ENCODE measurements around the gene MERTK.

DNA sequence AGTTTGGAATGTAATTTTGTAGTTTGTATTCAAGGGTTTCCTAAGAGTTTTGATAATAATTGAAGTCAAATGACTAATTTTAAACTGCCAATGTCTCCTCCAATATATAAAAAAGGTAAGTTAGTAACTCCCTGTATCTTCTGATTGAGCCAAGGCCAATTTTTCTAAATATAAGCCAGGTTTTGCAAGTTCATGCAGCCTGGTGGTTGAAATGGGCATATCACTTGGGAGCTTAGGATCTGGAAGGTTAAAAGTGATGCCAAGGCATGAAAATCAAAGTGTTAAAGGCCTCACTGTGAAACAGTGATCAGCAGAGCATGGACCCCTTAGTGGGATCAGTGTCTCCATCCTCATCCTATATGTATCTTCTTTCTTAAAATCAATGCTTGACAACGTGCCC is 60.5 kb downstream of the MERTK start:
- TF ChIP-seq GATA3 (IDR thresholded peaks at IDR 0.05; ENCODE audit: low read depth, low read length) = no peak
- no peak for TF ChIP-seq GATA2 (IDR thresholded peaks at IDR 0.05; ENCODE audit: low read depth, low read length)

Measured in SH-SY5Y (cell line).